HG02938 (cell line): Measurements from ENCODE around the gene ADH7.
A peak's percentile ranks its signal among the peaks of the same experiment; 100 is the strongest.
"Not testable (repeated sequence)": the region's sequence is repeated elsewhere in the genome, so short reads cannot be mapped to it uniquely, and the experiment has no call there.

Source experiments
- ATAC-seq: cut with Tn5 transposase; IDR thresholded peaks from one replicate; pipeline ENCODE4 v1.9.1; 2021; ENCODE audit warnings: mild to moderate bottlenecking, moderate library complexity; ENCODE audit not compliant: unreplicated experiment

Gene ADH7

DNA sequence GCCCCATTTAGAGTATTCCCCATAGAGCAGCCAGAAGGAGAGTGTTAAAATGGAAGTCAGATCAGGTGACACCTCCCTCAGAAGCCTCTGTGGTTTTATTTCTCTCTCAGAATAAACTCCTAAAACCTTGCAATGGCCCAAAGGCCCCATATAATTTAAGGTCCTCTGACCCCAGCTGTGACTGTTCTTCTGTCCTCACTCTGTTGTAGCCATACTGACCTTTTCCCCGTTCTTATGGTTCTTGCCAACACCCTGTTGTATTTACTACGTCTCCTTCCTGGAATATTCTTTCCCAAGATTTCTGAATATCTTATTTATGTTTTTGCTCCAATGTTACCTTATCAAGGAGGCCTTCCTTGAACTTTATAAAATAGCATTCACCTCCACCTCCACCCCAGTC is 18.0 kb downstream of the ADH7 start:
- ATAC-seq: no peak

DNA sequence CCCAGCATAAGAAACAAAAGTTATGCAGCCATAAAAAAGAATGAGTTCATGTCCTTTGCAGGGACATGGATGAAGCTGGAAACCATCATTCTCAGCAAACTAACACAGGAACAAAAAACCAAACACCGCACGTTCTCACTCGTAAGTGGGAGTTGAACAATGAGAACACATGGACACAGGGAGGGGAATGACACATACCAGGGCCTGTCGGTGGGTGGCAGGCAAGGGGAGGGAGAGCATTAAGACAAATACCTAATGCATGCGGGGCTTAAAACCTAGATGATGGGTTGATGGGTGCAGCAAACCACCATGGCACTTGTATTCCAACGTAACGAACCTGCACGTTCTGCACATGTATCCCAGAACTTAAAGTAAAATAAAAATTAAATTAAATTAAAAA is 19.4 kb downstream of the ADH7 start:
- not testable (repeated sequence) for ATAC-seq

DNA sequence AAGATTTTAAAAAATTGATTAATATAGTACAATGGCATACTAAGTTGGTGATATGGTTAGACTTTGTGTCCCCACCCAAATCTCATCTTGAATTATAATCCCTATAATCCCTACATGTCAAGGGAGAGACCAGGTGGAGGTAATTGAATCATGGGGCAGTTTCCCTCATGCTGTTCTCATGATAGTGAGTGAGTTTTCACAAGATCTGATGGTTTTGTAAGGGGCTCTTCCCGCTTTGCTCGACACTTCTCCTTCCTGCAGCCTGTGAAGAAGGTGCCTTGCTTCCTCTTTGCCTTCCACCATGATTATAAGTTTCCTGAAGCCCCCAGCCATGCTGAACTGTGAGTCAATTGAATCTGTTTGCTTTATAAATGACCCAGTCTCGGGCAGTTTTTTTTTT is 20.2 kb downstream of the ADH7 start:
- ATAC-seq: not testable (repeated sequence)

DNA sequence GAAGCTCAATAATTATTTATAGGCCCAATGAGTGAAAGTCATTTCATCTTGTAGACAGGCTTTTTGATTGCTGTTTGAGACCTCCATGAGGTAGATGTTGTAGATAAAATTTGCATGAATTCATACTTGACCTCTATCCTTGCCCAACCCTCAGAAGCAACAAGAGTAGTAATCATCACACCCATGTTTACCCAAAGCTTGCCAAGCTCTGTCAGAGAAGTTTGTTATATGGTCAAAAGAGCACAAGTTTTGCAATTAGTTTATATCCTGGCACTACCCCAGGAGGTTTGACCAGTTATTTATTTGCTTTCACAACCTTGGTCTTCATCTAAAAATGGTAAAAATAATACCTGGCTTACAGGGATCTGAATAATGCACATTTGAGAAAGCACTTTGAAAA is 20.7 kb downstream of the ADH7 start:
- ATAC-seq: no peak

- ATAC-seq: no peak
Measured at GRCh38 chr4:99413140-99413539, 22.0 kb downstream of the ADH7 start.

DNA sequence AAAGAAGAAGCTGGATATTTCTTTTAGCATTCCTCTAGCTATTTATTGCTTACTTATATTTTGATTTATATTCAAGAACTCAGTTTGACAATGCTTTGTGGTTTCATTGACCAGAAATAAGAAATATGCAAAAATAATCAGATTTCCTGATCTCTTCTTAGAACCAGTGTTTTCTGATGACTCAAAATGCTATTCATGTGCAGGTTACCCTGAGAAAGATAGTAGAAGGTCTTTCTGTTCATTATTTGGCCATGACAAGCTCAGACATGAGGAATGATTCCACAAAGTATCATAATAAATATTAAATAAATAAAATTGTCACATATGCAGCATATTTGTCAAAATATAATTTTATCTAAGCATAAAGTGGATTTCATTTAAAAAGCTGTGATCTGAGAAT is 24.1 kb downstream of the ADH7 start:
- ATAC-seq: no peak

GRCh38 chr4:99410075-99410474 is 25.1 kb downstream of the ADH7 start:
- no peak for ATAC-seq

- ATAC-seq: no peak
Measured at GRCh38 chr4:99408346-99408745, 26.8 kb downstream of the ADH7 start.

DNA sequence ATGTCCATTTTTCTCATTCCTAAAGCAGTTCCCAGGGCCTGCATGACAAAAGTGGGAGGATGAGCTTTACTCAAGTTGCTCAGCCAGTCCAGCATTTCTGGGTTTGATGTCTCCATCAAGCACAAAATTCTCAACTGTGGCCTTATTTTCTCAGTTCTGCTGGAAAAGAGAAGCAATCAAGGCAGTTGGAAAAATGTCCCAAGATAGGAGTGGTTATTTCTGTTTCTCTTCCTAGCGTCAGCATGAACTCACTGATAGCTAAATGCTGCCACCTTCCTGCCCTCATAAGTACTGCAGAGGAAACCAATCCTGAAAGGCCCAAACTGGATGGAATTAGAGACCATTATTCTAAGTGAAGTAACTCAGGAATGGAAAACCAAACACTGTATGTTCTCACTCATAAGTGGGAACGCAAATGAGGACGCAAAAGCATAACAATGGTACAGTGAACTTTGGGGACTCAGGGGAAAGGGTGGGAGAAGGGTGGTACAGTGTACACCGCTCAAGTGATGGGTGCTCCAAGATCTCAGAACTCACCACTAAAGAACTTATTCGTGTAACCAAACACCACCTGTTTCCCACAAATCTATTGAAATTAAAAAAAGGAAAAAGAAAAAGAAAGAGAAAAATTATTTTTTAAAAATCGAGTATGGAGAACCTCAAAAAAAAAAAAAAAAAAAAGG is 29.6 kb downstream of the ADH7 start:
- no peak for ATAC-seq

DNA sequence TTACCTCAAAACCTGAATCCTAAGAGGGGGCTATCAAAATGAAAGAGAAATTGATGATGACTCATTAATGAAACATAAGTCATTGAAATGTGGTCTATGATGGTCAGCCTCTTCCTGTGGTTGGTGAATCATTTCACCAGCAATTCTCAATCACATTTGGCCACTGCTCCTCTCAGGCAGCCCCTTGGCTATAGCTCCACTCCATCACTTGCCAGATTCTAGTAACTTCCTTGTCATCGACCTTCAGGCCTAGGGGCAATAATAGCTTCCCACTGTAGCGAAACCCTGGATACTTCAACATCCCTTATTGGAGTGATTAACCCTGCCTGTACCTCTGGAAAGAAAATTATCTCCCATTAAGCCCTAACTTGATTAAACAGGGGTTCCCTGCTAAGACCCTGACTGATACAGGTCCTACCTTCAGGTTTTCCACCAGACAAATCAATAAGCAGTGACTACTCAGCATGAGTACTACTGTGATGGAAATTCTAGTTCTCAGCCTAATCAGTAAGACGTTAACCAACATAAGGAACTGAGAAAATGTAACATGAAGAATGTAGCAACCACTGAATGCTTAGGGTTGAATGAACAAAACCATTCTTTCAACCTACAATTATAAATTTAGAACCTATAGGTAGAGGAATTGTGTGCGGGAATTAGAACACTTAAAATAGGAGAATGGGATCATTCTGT is 30.4 kb downstream of the ADH7 start:
- peak; percentile 85 for ATAC-seq

DNA sequence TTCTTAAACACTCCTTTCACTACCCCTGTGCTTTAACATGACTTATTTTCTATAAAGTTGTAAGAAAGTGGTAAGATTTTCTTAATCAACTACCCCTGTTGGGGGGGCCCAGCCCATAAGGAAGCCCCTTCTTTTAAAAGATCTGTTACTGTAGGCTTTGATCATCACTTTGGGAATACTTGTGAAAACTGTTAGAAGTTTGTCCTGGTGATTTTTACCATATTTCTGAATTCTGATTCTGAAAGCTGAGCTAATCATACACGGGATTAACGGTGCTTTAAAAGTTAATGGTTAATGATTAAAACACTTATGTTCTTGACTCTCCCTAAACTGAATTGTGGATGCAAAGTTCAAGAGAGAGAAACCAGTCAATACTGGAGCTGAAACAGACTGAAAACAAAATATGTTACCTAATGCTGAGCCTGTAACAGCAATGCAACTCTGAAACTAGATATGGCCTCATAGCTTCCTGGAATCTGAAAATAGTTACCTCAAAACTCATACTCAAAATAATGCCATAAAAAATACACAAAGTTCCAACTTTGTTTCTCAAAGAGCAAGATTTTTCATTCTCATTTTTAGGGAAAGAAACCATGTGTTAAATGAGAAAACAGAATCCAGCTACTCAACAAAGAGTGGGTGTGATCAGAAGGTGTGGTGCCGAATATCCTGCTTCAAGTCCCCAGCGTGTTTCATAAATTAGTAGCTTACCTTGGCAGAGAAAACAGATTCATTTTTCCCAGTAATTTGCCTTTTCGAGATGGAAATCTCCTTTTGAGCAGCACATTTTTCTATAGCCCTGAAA is 31.6 kb downstream of the ADH7 start:
- peak; percentile 72 for ATAC-seq

DNA sequence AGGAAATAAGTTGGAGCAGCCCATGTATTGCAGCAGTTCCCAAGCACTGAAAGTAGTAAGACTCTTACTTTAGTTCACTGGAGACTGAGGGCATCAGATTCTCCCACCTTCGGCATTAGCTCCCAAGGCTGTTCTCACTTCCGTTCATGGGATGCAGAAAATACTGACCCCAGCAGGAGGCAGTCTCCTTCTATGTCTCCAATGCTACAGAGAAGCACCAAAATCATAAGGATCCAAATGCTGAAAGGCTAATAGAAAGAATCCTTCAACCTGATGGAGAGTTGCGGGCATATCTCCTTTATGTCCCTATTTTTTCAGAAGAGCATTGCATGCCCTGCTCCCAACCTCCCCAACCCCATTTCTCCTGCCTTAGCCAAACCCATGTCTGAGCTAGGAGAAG is 32.4 kb downstream of the ADH7 start:
- ATAC-seq: no peak

DNA sequence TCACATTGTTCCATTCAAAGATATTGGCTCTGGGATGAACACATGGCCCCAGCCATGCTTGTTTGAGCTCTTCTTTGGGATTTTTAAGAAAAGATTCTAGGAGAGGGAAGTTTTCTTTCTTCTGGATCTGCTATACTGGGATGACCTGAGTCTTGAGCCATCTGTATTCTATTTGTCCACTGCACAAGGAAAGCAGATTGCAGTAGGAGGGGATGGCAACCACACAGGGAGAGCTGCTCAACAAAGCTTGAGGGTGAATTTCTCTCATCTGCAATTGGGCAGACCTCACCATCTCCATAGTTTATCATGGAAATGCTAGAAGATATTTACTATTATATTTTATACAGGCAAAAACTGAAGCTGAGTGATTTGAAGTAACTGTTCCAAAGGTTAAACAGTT is 34.3 kb downstream of the ADH7 start:
- no peak for ATAC-seq

DNA sequence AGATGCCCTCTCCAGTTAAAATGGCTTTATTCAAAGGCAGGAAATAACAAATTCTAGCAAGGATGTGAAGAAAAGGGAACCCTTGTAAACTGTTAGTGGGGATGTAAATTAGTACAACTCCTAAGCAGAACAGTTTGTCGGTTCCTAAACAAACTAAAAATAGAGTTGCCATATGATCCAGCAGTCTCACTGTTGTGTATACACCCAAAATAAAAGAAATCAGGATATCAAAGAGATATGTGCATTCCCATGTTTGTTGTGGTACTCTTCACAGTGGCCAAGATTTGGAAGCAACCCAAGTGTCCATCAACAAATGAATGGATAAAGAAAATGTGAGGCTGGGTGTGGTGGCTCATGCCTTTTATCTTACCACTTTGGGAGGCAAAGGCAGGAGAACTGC is 36.1 kb downstream of the ADH7 start:
- no peak for ATAC-seq

DNA sequence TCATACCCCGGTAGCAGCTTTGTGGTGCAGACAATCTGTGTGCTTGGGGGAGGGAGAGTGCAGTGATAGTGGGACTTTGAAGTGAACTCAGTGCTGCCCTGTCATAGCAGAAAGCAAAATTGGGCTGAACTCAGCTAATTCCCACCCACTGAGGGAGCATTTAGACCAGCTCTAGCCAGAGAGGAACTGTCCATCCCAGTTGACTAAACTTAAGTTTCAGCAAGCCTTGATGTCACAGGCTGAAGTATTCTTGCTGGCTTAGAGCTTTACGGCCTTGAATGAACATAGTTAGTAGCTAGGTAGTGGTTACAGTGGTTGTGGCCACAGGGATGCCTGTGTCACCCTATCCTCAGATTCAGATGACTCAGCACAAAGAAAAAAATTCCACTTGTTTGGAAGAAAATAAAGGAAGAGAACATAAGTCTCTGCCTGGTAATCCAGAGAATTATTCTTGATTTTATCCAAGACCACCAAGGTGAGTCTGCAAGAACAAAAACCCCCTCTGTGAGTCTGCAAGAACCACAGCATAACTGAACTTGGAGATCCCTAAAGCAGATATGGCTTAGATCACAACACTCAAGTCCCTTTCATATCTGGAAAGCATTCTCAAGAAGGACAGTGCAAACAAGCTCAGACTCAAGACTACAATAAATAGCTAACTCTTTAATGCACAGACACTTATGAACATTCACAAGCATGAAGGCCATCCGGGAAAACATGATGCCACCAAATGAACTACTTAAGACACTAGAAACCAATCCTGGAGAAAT is 39.4 kb downstream of the ADH7 start:
- ATAC-seq: no peak

DNA sequence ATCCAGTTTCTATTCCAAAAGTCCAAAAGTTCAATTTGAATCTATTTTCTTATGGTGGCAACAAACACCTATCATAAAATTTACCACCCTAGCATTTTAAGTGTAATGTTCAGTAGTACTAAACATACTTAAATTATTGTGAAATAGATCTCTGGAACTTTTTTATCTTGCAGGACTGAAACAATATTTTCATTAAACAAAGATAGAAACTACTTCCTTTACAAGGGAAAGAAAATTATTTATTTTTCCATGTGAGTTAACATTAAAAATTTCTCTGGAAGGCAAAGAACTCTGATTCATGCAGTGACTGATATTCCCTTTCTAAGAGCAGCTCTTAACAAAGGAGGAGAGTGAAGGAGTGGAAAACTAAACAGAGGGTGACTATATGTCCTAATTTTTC is 40.2 kb downstream of the ADH7 start:
- ATAC-seq: no peak

DNA sequence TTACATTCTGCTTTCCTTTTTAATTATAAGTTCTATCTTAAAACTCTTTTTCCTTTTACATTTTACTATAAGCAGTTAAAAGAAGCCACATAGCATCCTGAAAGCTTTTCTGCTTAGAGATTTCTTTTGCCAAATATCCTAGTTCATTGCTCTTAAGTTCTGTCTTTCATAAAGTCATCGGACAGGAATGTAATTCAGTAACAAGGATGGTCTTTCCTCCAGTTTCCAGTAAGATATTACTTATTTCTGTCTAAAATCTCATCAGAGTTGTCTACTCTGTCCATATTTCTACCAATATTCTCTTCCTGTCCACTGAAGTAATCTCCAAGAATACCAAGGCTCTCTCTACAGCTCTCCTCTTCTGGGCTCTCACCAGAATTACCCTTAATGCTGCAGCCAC is 45.1 kb downstream of the ADH7 start:
- no peak for ATAC-seq

GRCh38 chr4:99389606-99390005 is 45.5 kb downstream of the ADH7 start:
- ATAC-seq: no peak

DNA sequence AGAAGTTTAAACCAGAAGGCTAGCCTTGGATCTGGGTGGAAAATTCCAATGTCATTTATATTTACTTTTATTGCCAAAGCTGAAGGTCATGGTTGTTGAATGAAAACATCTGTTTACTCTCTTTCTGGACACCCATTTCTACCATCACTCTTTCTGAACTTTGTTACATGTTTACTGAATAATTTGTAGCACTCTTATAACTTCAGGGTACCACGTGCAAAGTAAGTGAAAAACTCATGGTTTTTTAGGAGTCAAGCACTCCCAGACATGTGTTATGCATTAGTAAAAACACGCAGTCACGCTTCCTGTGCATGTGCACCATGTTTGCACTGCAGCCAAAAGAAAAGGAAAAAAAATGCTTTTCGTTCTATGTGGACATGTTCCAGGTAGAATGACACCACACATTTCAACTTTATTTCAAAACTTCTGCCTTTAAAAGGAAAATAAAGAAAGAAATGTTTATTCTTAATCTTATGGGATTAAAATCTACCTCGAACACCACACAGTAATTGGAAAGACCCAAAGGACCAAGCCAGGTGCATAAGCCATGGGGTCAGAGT is 51.2 kb downstream of the ADH7 start:
- ATAC-seq: no peak

GRCh38 chr4:99383399-99383798 is 51.7 kb downstream of the ADH7 start:
- ATAC-seq: no peak
